DOHH2 (cell line): ENCODE results near the gene WDR5.
"Not testable (repeated sequence)": the region's sequence is repeated elsewhere in the genome, so short reads cannot be mapped to it uniquely, and the experiment has no call there.

ENCODE experiments used
- H3F3A ChIP-seq: fragments of 200-600 bp; sonication (generic), shearing (Covaris generic); 2 replicates; pipeline ENCODE4 v1.6.0; 2016; ENCODE audit warnings: antibody characterized with exemption, mild to moderate bottlenecking; ENCODE audit not compliant: control insufficient read depth, insufficient read depth
- H3K27ac ChIP-seq: fragments of 200-600 bp; sonication (generic); 2 replicates; pipeline ENCODE4 v1.5.1; 2014; ENCODE audit warnings: low read depth, mild to moderate bottlenecking, low read length, moderate library complexity
- H3K27me3 ChIP-seq: fragments of 200-600 bp; sonication (generic); 2 replicates; pipeline ENCODE4 v1.6.1; 2014; ENCODE audit warnings: mild to moderate bottlenecking, low read length, mixed read lengths; ENCODE audit not compliant: control insufficient read depth
- H3K36me3 ChIP-seq: fragments of 200-600 bp; sonication (generic); 2 replicates; pipeline ENCODE4 v1.6.1; 2014; ENCODE audit warnings: mild to moderate bottlenecking, low read length, moderate library complexity, mixed read lengths; ENCODE audit not compliant: control insufficient read depth
- H3K4me1 ChIP-seq: fragments of 200-600 bp; sonication (generic); 2 replicates; pipeline ENCODE4 v1.6.1; 2014; ENCODE audit warnings: mild to moderate bottlenecking, low read length, mixed read lengths; ENCODE audit not compliant: control insufficient read depth
- H3K4me2 ChIP-seq: fragments of 200-600 bp; sonication (generic); 2 replicates; pipeline ENCODE4 v1.6.0; 2014; ENCODE audit warnings: mild to moderate bottlenecking, low read length, moderate library complexity
- H3K4me3 ChIP-seq: fragments of 200-600 bp; sonication (generic); 2 replicates; pipeline ENCODE4 v1.5.1; 2014; ENCODE audit warnings: mild to moderate bottlenecking, low read length, mixed read lengths
- H3K79me2 ChIP-seq: fragments of 200-600 bp; sonication (generic); 2 replicates; pipeline ENCODE4 v1.6.1; 2014; ENCODE audit warnings: mild to moderate bottlenecking, low read length, mixed read lengths; ENCODE audit not compliant: control insufficient read depth
- H3K9me2 ChIP-seq: fragments of 200-600 bp; sonication (generic); replicated peaks from 2 replicates; pipeline ENCODE4 v1.6.1; 2014; ENCODE audit warnings: mild to moderate bottlenecking, low read length, mixed read lengths; ENCODE audit not compliant: control insufficient read depth
- H3K9me3 ChIP-seq: fragments of 200-600 bp; sonication (generic); 2 replicates; pipeline ENCODE4 v1.6.1; 2014; ENCODE audit warnings: antibody characterized with exemption, low read length, mixed read lengths; ENCODE audit not compliant: control insufficient read depth, insufficient read depth
- H4K20me1 ChIP-seq: fragments of 200-600 bp; sonication (generic); 2 replicates; pipeline ENCODE4 v1.6.0; 2014; ENCODE audit warnings: low read depth, mild to moderate bottlenecking, antibody characterized with exemption, low read length, moderate library complexity; ENCODE audit not compliant: control insufficient read depth, insufficient read depth
- CTCF ChIP-seq: fragments of 200-600 bp; sonication (generic); IDR thresholded peaks from one replicate; pipeline ENCODE4 v1.5.1; 2014; ENCODE audit warnings: antibody characterized with exemption, mild to moderate bottlenecking, low read depth, low read length; ENCODE audit not compliant: poor library complexity, severe bottlenecking
- EZH2phosphoT487 ChIP-seq: fragments of 200-600 bp; sonication (generic); IDR thresholded peaks from 2 replicates; pipeline ENCODE4 v1.6.1; 2017; ENCODE audit warnings: borderline replicate concordance, mild to moderate bottlenecking, antibody characterized with exemption, low read length, moderate library complexity, mixed read lengths

The WDR5 gene

DNA sequence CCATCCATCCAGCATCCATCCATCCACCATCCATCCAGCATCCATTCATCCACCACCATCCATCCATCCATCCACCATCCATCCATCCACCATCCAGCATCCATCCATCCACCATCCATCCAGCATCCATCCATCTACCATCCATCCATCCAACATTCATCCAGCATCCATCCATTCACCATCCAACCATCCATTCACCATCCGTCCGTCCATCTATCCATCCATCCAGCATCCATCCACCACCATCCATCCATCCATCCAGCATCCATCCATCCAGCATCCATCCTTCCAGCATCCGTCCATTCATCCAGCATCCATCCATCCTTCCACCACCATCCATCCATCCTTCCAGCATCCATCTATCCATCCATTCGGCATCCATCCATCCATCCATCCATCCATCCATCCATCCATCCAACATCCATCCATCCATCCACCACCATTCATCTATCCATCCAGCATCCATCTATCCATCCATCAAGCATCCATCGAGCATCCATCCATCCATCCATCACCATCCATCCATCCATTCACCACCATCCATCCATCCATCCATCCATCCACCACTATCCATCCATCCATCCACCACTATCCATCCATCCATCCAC, 32.4 kb upstream of the WDR5 start:
- no peaks in the 10 kb centered on the region for H3K9me2 ChIP-seq
- H3K4me3 ChIP-seq = no peak overlapping the region
- H3K27me3 ChIP-seq = peaks cover 9% of the 10 kb centered on the region; the same call in 1 of the 2 replicates
- no peaks in the 10 kb centered on the region for H3F3A ChIP-seq
- H3K36me3 ChIP-seq = no peaks in the 10 kb centered on the region
- H4K20me1 ChIP-seq = no peaks in the 10 kb centered on the region
- TF ChIP-seq CTCF (no peak), EZH2phosphoT487 (no peak)
- 0 out of 2 replicates have a peak, but pooled peaks cover 3% of the 10 kb centered on the region for H3K4me1 ChIP-seq
- no peaks in the 10 kb centered on the region for H3K9me3 ChIP-seq
- H3K4me2 ChIP-seq = no peak overlapping the region
- H3K79me2 ChIP-seq = no peaks in the 10 kb centered on the region
- H3K27ac ChIP-seq = no peak overlapping the region

GRCh38 chr9:134111064-134111463, 24.8 kb upstream of the WDR5 start:
- H3F3A ChIP-seq = no peaks in the 10 kb centered on the region
- H3K27me3 ChIP-seq = 0 out of 2 replicates have a peak, but pooled peaks cover 2% of the 10 kb centered on the region
- no peak overlapping the region for H3K4me3 ChIP-seq
- no peaks in the 10 kb centered on the region for H3K9me2 ChIP-seq
- TF ChIP-seq EZH2phosphoT487 = no peak
- no peaks in the 10 kb centered on the region for H3K4me1 ChIP-seq
- H3K79me2 ChIP-seq = no peaks in the 10 kb centered on the region
- no peaks in the 10 kb centered on the region for H4K20me1 ChIP-seq
- H3K9me3 ChIP-seq = no peaks in the 10 kb centered on the region
- H3K4me2 ChIP-seq = no peak overlapping the region
- no peak overlapping the region for H3K27ac ChIP-seq
- no peaks in the 10 kb centered on the region for H3K36me3 ChIP-seq

GRCh38 chr9:134112561-134112960, 23.3 kb upstream of the WDR5 start:
- H3K79me2 ChIP-seq = no peaks in the 10 kb centered on the region
- H3K4me2 ChIP-seq = no peak overlapping the region
- H3K4me3 ChIP-seq = no peak overlapping the region
- H3K27me3 ChIP-seq = 0 out of 2 replicates have a peak, but pooled peaks cover 2% of the 10 kb centered on the region
- H3K9me2 ChIP-seq = no peaks in the 10 kb centered on the region
- TF ChIP-seq CTCF (no peak), EZH2phosphoT487 (no peak)
- no peak overlapping the region for H3K27ac ChIP-seq
- no peaks in the 10 kb centered on the region for H4K20me1 ChIP-seq
- no peaks in the 10 kb centered on the region for H3K36me3 ChIP-seq
- no peaks in the 10 kb centered on the region for H3K9me3 ChIP-seq
- no peaks in the 10 kb centered on the region for H3F3A ChIP-seq
- no peaks in the 10 kb centered on the region for H3K4me1 ChIP-seq

DNA sequence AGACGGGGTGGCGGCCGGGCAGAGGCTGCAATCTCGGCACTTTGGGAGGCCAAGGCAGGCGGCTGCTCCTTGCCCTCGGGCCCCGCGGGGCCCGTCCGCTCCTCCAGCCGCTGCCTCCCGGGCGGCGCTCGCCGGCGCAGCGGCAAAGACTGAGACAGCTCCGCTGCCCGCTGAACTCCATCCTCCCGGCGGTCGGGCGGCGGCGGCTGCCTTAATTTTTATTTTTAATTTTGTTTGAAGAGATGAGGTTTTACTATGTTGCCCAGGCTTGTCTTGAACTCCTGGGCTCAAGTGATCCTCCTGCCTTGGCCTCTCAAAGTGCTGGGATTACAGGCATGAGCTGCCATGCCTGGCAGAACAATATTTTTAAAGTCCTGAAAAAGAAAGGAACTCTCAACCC, 16.9 kb upstream of the WDR5 start:
- H3K4me2 ChIP-seq, H3K4me3 ChIP-seq, H3K79me2 ChIP-seq, H3K9me2 ChIP-seq, H4K20me1 ChIP-seq, H3K9me3 ChIP-seq, H3K4me1 ChIP-seq, H3K36me3 ChIP-seq, H3F3A ChIP-seq, H3K27ac ChIP-seq, H3K27me3 ChIP-seq: not testable (repeated sequence)
